Sigmoid colon (tissue), 4 donors: ENCODE measurements around the gene NCOA1.

Source experiments
- CTCF ChIP-seq, 4 experiments: fragments of 450-650 bp in 3 of 4; fragments of 200-600 bp in 1 of 4; IDR thresholded peaks; one replicate each; pipeline ENCODE4 v1.5.1; 2016 to 2019; ENCODE audit warnings: antibody characterized with exemption in 4 of 4, mild to moderate bottlenecking in 3 of 4, moderate library complexity in 2 of 4
- EP300 ChIP-seq, 4 donors: sonication (generic); formaldehyde crosslinking; IDR thresholded peaks; one replicate each; pipeline ENCODE4 v1.6.1; 2017; ENCODE audit warnings: antibody characterized with exemption in 4 of 4
- POLR2A ChIP-seq, 2 donors: fragments of 450-650 bp; IDR thresholded peaks; one replicate each; pipeline ENCODE4 v1.6.1; 2016; ENCODE audit warnings: antibody characterized with exemption in 2 of 2, mild to moderate bottlenecking in 2 of 2, moderate library complexity in 2 of 2
- POLR2AphosphoS5 ChIP-seq, 4 donors: sonication (generic); formaldehyde crosslinking; IDR thresholded peaks; one replicate each; pipeline ENCODE4 v1.6.1; 2017; ENCODE audit warnings: antibody characterized with exemption in 4 of 4

GRCh38 chr2:24493713-24494112 lies 2.7 kb downstream of the NCOA1 start:
- TF ChIP-seq POLR2AphosphoS5 (IDR thresholded peaks at IDR 0.05) (no peak), POLR2A (IDR thresholded peaks at IDR 0.05) (no peak), CTCF (IDR thresholded peaks at IDR 0.05) (no peak), EP300 (IDR thresholded peaks at IDR 0.05) (no peak)
